Activated CD4-positive, alpha-beta T cell treated with anti-CD3 and anti-CD28 coated beads, Interleukin-2, amount 50 U/mL, for 4 hours (primary cell): ENCODE measurements around the gene DNAAF8.
"Not testable (repeated sequence)": the region's sequence is repeated elsewhere in the genome, so short reads cannot be mapped to it uniquely, and the experiment has no call there.

Experiments
- DNase-seq, 2 experiments: peaks; one replicate each; pipeline ENCODE4 v3.0.0-alpha.2; 2020

DNAAF8 gene

DNA sequence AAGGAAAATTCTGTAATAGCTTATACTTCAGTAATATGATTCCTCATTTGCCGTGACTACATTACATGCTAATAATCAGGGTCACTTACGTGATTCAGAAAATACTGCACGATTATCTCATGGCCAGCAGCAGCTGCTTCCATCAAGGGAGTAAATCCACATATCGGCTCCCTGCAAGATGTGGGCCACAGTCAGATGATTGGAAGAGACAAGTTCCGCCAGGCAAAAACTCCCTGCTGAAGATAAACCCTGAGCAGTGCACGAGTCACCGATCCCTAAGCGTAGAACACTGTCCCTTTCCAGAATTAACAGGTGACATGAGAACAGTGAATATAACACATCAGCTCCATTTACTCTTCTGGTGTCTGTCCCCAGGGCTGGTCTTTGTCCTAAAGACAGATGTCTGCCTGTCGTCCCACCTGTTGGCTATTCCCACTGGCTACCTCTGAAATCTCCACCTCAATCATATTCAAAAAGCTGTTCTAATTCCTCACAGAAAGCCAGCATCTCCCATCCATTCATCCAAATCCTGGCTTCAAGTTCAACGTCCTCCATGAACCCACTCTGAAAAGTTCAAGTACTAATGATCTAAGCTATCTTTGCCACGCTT lies 9.6 kb upstream of the DNAAF8 start:
- DNase-seq, result no peak

- no peak for DNase-seq
These were observed 7.7 kb upstream of the DNAAF8 start for GRCh38 chr16:4726616-4727015.

DNA sequence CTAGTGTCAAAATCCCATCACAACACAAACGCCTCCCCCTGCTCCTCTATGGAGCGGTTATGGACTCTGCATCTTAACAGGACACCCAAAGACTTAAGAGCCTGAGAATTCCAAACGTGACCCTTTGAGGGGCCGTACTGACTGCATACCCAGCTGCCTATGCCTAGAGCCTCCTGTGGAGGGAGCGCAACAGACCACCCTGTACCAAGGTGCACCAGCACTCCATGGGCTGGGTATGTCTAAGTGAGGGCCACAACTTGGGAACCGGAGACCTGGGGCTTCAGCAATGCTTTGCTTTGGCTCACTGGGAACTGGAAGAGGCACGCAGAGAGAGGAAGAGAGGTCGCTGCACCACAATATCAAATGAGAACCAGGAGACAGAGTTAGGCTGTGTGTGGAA lies 5.7 kb upstream of the DNAAF8 start:
- DNase-seq, result no peak

GRCh38 chr16:4729876-4730275 lies 4.5 kb upstream of the DNAAF8 start:
- DNase-seq, result no peak

GRCh38 chr16:4733211-4733742 lies 1.1 kb upstream of the DNAAF8 start:
- DNase-seq, result no peak

- peak; percentile 7 to 14 for DNase-seq
These were observed 632 bp upstream of the DNAAF8 start for GRCh38 chr16:4733747-4734062.

- peak; percentile 92 to 96 for DNase-seq
These were observed 596 bp downstream of the DNAAF8 start for GRCh38 chr16:4734730-4735535.

DNA sequence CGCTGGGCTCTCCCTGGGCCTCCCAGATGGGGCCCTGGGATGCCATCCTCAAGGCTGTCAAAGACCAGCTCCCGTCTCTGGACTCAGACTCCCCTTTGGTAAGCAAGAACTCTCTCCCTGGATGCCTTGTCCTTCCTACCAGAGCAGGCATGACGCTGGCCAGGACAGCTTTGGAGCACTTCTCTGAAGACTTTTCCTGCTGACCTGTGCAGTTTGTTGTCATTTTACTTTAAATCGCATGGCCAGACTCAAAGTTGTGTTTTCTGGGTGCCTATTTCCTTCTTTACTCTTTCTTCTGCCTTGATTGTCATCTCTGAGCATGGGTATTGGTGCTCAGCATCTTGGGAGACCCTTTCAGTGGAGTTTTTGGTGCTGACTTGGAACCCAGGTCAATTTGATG lies 2.2 kb downstream of the DNAAF8 start:
- no peak for DNase-seq

DNA sequence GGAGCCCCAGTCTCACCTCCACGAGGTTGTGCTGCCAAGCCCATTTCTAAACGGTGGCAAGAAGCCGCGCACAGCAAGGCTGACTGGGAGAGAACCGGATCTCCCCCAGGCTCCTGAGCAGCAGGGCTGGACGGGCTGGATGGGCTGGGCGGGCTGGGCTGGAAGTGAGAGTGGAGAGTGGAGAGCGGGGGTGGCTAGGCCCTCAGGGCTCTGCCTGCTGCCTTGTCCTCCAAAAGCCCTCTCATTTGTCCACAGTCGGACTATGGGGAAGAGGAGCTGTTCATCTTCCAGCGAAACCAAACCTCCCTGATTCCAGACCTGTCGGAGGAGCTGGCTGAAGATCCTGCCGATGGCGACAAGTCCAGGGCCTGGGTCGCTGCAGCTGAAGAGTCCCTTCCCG lies 3.2 kb downstream of the DNAAF8 start:
- DNase-seq, result no peak

DNA sequence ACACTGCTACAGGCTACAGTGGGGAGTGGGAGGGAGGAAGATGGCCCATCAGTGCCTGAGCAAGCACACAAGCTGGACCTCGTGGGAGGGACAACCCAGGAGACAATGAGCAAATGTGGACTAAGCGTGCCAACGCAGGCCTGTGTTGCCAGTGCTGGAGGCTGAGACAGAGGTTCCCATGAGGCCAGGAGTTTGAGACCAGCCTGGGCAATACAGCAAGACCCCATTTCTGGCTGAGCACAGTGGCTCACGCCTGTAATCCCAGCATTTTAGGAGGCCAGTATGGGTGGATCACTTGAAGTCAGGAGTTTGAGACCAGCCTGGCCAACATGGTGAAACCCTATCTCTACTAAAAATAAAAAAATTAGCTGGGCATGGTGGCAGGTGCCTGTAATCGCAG lies 4.0 kb downstream of the DNAAF8 start:
- not testable (repeated sequence) for DNase-seq

GRCh38 chr16:4743226-4743878 lies 9.0 kb downstream of the DNAAF8 start:
- no peak for DNase-seq

DNA sequence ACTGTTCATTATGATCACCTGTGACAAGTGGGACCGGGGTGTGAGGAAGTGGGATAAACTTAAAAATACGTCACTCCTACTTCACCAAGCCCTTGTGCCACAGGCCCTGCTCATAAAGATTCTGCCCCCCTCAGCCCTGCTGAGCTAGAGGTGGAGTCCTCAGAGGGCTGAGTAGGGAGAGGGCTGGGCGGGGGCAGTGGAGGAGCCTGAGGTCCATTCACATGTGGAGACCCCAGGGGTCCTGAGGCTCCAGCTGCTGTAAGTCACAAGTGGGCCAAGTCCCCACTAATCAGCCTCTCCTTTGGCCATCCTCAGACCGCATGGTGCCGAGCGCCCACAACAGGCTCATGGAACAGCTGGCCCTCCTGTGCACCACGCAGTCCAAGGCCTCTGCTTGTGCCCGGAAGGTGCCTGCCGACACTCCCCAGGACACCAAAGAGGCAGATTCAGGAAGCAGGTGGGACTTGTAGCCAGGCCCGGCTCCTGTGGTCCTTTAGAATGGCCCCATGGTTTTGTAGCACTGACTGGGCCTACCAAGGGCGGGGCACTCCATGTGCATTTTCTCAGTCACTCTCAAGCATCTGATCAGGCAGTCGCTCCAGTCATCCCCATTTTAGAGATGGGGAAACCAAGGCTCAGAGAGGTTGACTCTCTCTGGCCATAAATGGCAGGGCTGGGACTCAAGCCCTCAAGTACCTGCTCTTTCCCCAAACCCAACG lies 10.4 kb downstream of the DNAAF8 start:
- DNase-seq, result no peak

GRCh38 chr16:4745274-4745569 lies 10.9 kb downstream of the DNAAF8 start:
- no peak for DNase-seq

DNA sequence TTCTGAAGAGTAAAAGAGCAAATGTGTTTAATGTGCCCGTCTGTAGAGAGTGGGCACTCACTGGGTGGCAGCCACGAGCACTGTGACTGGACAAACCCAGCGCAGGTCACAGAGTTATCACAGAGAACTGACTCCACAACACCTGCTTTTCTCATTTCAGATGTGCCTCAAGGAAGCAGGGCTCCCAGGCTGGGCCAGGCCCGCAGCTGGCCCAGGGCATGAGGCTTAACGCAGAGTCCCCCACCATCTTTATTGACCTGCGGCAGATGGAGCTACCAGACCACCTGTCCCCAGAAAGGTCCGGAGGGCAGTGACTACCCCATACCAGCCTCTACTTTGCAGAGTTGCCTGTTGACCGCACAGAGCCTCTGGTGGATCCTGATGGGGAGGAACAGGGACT lies 11.9 kb downstream of the DNAAF8 start:
- no peak for DNase-seq

GRCh38 chr16:4746991-4747574 lies 12.7 kb downstream of the DNAAF8 start:
- no peak for DNase-seq

GRCh38 chr16:4747906-4748681 lies 13.8 kb downstream of the DNAAF8 start:
- DNase-seq, result no peak

DNA sequence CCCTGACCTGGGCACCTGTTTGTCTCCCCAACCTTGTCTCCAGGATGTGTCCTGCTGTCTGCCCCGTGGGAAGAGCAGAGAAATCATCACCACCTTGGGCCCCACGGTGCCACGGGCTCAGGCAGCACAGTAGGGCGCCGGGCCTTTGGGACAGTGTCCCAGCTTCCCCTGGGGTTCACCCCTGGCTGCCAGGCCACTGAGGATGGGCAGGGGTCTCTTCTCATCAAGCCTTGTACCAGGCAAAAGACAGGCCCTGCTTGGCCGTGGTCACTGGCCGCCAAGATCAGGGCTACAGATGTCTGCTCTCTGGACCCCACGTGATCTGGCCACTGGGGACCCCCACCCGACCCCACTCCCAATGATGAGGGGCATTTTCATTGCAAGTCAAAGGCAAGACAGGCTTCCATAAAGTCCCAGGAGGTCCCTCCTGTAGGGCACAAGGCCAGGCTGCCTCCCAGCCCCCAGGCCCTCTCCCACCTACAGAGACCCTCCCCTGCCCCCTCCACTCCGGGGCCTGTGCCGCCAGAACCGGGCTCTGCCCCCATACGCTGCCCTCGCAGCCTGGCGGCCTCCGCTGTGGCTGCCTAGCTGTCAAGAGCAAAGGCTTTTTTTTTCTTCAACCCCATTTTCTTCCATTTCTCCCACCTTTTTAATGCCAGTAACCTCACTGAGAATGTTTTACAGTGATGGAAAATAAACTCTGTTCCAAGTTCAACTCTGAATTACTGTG lies 14.5 kb downstream of the DNAAF8 start:
- no peak for DNase-seq

- DNase-seq, result no peak
These were observed 15.4 kb downstream of the DNAAF8 start for GRCh38 chr16:4749700-4750257.

DNA sequence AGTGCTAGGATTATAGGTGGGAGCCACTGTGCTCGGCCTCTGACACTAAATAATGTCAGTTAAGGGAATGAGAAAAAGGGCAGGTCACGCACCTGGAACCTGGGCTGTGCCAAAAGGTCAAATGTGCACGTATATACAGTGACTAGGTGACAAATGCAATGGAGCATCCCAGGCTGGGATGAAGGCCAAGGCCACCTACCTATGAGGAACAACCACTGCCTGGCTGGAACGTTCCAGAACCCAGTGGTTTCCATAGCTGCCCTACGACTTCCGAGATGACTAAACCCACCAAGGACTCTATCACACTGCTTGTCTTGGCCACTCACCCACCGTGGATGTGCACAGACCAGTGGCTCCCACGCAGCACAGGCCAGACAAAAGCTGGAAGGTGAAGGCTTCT lies 16.6 kb downstream of the DNAAF8 start:
- no peak for DNase-seq

GRCh38 chr16:4752351-4753100 lies 18.2 kb downstream of the DNAAF8 start:
- no peak for DNase-seq

GRCh38 chr16:4753227-4753626 lies 18.9 kb downstream of the DNAAF8 start:
- no peak for DNase-seq
